MG63 (cell line): ENCODE measurements around the gene BPHL. TPM values are rescaled to one million over a fixed set of nuclear protein-coding genes. Genes with fewer than 3 reads are reported as not detected.

Experiments
- total RNA-seq: library from RNA; depleted of rRNA; stranded (reverse); fragments of >200 nt; shearing (Covaris generic); gene quantifications from 2 replicates; pipeline ENCODE4 v1.2.3, GENCODE V29; 2014; ENCODE audit warnings: low replicate concordance; rRNA removed

Gene BPHL
- total RNA-seq, 1 experiment from 2014 or later = 5.8 TPM

Other genes starting within 250 kb of the BPHL start
- not detected in 2 replicates for gene SERPINB9, start 215.4 kb upstream of the BPHL start, total RNA-seq
- gene SERPINB6, start 147.1 kb upstream of the BPHL start, total RNA-seq = 45.1 and 59.9 TPM in 2 replicates
- gene NQO2, start 118.8 kb upstream of the BPHL start, total RNA-seq = 4.2 and 17.6 TPM in 2 replicates
- 10.1 and 12.3 TPM in 2 replicates for gene RIPK1, start 50.2 kb upstream of the BPHL start, total RNA-seq
- gene TUBB2A, start 38.8 kb downstream of the BPHL start, total RNA-seq = 73.2 and 92.0 TPM in 2 replicates
- 8.6 and 27.6 TPM in 2 replicates for gene TUBB2B, start 108.9 kb downstream of the BPHL start, total RNA-seq
- gene PSMG4, start 140.2 kb downstream of the BPHL start, total RNA-seq = 28.6 and 36.9 TPM in 2 replicates